SK-N-DZ (cell line): ENCODE measurements around the gene FN3K. TPM values are rescaled to one million over a fixed set of nuclear protein-coding genes. Genes with fewer than 3 reads are reported as not detected.
A peak's percentile ranks its signal among the peaks of the same experiment; 100 is the strongest.

Experiments
- DNase-seq: peaks from one replicate; pipeline ENCODE4 v3.0.0-alpha.2; 2015; ENCODE audit warnings: low spot score
- polyA plus RNA-seq, 2 experiments: library from polyadenylated mRNA; depleted of rRNA; stranded (reverse); fragments of >200 nt; gene quantifications; 2 replicates each; pipeline ENCODE4 v1.2.3, GENCODE V29; 2014

FN3K gene
- polyA plus RNA-seq (2014; cell fraction: cytosol; rRNA removed): 2.8 and 7.0 TPM in 2 replicates
- polyA plus RNA-seq (2014; cell fraction: nucleus; rRNA removed): 18.1 and 24.9 TPM in 2 replicates

DNA sequence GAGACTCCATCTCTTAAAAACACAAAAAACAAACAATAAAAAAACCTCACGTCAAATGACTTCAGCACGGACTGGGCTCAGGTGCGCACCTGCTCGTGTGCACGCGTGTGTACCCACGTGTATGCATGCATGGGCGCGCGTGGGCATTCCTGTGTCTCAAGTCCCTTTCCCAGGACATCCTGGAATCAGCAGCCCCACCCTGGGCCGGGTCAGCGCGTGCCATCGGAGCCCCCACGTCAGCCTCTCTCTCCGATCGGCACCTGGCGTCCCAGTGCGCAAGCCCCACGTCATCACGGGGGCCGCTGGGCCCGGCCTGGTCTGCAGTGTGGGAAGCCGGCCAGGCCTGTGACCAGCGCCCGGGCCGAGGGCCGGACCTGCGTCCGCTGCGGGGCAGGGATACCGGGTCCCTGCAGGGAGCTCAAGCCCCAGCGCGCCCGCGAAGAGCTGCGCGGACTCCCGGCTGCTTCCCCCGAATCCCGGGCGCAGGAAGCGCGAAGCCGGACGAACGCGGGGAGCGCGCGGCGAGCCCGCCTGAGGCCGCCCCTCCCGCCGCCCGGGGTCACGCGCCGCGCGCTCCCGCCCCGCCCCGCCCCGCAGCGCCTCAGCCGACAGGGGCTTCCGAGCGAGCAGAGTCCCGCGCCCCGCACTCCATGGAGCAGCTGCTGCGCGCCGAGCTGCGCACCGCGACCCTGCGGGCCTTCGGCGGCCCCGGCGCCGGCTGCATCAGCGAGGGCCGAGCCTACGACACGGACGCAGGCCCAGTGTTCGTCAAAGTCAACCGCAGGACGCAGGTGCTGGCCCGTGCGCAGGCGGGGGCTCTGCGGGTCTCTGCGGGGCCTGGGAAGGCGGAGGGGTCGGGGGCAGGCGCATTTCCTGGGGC lies at the start of gene FN3K:
FN3K (plus strand) TSS at position 629 of the 880 bp plus-strand sequence; CDS start at position 651, 22 bp downstream.
- DNase-seq: peak; percentile 70

- no peak for DNase-seq
These were observed 48.8 kb upstream of the FN3K start for GRCh38 chr17:82686366-82687324.

DNA sequence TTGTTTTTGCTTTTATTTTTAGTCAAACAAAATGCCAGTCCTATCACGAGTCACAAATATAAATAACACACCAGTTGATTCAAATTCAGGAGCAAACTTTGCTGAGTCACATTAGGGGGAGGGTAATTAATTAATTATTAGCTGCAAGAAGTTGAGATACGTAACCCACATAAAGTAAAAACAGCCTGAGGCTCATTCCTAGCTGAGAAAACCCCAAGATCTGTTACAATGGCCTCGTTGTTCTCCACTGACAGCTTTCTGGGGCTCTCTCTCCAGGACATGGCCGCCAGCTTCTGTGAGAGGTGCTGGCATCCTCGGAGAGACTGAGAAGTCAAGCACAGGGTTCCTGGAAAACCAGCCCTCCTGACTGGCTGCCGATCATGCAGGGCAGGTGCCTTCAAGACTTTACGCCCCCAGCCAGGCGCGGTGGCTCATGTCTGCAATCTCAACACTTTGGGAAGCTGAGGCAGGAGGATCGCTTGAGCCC lies 48.0 kb upstream of the FN3K start:
- DNase-seq: no peak

GRCh38 chr17:82687871-82688270 lies 47.5 kb upstream of the FN3K start:
- DNase-seq: no peak

DNA sequence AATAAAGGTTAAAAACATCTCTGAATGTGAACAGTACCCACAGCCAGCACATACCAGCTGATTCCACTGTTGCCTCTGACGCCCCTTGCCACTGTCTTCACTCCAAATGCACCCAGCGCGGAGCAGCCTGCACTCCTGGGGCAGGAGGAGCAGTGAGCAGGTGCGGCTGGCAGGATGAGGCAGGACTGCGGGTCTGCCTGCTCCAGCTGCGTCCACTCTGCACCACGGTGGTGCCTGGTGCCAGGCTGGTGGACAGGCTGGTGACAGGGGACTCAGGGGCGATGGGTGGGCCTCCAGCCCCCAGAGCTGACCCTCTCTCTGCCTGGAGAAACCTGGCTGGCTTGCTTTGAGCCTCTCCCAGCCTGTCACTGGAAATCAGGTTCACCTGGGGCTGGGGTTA lies 46.3 kb upstream of the FN3K start:
- no peak for DNase-seq

- no peak for DNase-seq
These were observed 44.5 kb upstream of the FN3K start for GRCh38 chr17:82690786-82691489.

DNA sequence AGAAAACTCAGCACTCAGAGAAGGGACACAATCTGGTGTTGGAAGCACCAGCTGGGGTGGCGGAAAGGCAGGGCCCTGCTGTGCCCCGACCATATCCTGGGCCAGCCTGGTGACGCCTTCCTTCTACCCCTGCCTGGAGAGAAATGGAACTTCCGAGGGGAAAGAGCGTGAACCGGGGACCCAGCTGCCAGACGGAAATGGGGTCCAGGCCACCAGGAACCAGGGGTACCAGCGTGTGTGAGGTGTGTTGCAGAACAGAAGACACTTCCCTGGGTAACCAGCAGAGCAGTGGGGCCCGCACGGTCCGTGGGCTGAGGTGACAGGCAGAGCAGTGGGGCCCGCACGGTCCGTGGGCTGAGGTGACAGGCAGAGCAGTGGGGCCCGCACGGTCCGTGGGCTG lies 43.7 kb upstream of the FN3K start:
- DNase-seq: no peak

- no peak for DNase-seq
These were observed 43.1 kb upstream of the FN3K start for GRCh38 chr17:82692268-82692667.

- DNase-seq: no peak
These were observed 42.1 kb upstream of the FN3K start for GRCh38 chr17:82693168-82693867.

DNA sequence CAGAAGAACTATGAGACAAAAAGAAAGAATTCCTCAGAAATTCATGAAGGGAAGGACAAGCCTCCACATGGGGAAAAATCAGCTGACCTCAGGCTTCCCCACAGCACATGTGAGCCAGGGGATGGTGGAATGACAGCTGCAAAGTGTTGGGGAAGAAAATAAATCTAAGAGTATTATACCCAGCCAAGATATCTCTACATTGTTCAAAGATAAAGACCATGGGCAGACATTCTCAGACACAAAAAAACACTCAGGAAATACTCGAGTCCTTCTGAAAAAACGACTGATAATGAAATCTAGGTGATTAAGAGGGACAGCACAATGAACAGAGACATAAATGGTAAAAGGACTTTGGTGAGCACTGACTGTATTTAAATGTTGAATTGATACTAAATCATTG lies 40.8 kb upstream of the FN3K start:
- no peak for DNase-seq

DNA sequence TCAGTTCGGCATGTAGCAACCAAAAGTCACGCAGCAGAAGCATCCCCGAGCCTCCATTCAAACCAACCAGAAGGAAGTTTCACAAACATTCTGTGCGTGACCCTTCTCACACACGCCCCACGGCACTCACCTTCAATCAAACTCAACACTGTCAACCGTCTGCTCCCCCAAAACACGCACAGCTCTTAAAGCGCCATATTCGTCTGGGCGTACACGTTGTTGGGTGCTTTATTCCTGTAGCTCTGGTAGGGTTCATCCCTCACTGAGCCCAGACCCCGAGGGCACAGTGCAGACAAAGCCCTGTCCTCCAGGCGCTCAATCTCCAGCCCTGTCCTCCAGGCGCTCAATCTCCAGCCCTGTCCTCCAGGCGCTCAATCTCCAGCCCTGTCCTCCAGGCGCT lies 39.2 kb upstream of the FN3K start:
- DNase-seq: no peak

DNA sequence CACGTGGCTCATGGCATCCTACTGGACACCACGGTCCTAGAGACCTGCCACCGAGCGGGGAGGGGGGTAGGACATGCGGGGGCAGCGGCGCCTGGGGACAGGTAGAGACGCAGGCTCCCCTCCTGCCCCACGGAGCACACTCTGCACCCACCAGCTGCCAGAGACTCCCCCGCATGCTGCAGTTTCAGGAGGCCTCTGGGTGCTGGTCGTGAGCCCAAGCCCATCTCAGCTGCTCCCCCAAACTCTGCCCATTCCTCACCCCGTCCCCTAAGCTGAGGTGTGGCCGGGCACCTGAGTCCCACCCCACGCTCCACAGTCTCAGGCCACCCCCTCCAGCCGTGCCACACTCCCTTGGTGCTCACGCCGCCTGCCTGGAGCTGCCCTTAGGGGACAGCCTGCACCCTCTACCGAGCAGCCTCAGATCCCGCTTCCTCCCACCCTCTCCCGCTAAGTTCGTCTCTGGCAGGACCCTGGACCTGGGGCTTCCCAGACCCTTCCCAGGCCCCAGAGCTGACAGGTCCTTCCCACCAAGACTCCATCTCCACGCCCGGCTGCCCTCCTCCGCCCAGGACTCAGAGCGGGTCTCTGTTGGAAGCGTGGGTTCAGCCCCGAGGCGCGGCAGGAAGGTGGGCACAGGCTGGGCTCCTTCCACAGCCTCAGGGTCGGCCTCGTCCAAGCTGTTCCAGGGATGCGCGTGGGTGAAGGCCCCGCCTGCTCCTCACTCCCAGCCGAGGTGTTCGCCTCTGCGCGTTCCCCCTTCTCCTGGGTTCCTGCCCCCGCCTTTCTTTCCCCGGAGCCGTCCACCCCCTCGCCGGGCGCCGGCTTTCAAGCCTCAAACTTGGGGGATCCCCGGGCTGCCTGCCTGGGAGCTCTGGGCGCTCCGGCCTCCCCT lies 38.3 kb upstream of the FN3K start:
- no peak for DNase-seq

DNA sequence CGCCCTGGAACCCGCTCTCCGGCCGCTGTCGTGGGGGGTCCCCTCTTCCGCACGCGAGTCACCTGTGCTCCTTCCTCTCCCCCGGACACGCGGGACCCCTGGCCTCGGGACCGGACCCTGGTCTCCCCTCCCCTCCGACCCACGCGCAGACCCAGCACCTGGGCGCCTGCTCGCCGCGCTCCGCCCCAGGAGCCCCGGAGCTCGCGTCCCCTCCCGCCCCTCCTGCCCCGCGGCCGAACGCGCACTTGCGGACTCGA lies 37.7 kb upstream of the FN3K start:
- no peak for DNase-seq

- peak; percentile 99 for DNase-seq
These were observed 37.1 kb upstream of the FN3K start, which contains the start of gene RAB40B for GRCh38 chr17:82698065-82698973. Gene RAB40B, minus strand, starts transcription at chr17:82698698. Its CDS starts 102 bp downstream, at chr17:82698596.

DNA sequence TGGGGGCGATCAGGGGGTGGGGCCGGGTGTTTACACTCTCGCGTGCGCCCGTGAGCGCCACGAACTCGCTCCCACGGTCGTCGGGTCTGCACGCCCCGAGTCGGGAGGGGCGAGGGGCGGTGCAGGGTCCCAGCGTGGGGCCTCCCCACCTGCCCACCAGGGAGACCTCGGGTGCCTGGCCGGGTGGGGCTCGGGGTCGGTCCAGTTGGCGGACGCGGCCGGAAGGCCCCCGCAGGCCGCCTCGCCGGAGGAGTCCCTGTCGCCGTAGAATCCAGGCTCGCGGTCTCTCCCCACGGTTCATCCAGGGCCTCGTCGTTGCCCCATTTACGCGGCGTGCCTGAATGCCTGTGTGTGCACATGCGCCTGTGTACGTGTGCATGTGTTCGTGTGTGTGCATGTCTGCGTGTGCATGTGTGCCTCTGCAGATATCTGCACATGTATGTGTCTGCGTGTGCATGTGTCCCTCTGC lies 36.4 kb upstream of the FN3K start:
- DNase-seq: no peak

GRCh38 chr17:82699551-82699950 lies 35.9 kb upstream of the FN3K start:
- no peak for DNase-seq

- DNase-seq: no peak
These were observed 33.0 kb upstream of the FN3K start for GRCh38 chr17:82702231-82702927.
